GM10248 (cell line): ENCODE measurements around the gene ANKRD24.

Experiments
- CTCF ChIA-PET: fragments of 300-600 bp; sonication (Branson Sonifier 250); formaldehyde crosslinking; extraction: SDS; loops from one replicate; lab custom pipeline; 2021; ENCODE audit warnings: antibody characterized with exemption; lab: Yijun Ruan, JAX
- POLR2A ChIA-PET: fragments of 350-650 bp; sonication (Branson Sonifier 250); formaldehyde crosslinking; extraction: SDS; loops from one replicate; lab custom pipeline; 2020; ENCODE audit warnings: antibody characterized with exemption; lab: Yijun Ruan, JAX
- DNase-seq: peaks from one replicate; pipeline ENCODE4 v3.0.0; 2012; ENCODE audit errors: extremely low spot score
- TF ChIP-seq, protein P1 (sequence below): IDR thresholded peaks from 2 replicates; pipeline ENCODE4 v1.5.1; 2012; ENCODE audit warnings: mild to moderate bottlenecking, low read depth; ENCODE audit errors: extremely low read depth, missing control alignments, control extremely low read depth

Gene ANKRD24

DNA sequence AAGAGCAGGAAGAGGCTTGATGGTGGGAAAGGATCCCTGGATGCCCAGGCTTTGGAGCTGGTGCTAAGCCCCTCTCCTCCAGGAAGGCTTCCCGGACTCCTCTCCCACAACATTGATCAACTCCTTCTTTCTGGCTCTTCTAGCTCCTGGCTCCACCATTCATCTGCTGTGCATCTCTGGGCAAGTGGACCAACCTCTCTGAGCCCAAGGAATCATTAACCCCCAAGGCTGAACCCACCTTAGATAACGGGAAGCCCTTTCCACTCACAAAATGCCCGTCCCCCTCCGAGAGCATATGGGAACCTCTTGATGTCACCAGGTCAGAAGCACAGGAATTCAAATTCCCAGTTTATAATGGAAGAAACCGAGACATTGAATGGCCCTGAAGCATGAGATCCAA is 5.3 kb upstream of the ANKRD24 start:
- DNase-seq: no peak
- ChIA-PET POLR2A (no interaction called here), CTCF (interaction anchor here (0.8 to 1.7 kb wide), 2 partner anchors 9 to 37 kb away, joined by 3 to 4 read pairs; no protein-coding TSS in a partner anchor)
- TF ChIP-seq, protein P1, sequence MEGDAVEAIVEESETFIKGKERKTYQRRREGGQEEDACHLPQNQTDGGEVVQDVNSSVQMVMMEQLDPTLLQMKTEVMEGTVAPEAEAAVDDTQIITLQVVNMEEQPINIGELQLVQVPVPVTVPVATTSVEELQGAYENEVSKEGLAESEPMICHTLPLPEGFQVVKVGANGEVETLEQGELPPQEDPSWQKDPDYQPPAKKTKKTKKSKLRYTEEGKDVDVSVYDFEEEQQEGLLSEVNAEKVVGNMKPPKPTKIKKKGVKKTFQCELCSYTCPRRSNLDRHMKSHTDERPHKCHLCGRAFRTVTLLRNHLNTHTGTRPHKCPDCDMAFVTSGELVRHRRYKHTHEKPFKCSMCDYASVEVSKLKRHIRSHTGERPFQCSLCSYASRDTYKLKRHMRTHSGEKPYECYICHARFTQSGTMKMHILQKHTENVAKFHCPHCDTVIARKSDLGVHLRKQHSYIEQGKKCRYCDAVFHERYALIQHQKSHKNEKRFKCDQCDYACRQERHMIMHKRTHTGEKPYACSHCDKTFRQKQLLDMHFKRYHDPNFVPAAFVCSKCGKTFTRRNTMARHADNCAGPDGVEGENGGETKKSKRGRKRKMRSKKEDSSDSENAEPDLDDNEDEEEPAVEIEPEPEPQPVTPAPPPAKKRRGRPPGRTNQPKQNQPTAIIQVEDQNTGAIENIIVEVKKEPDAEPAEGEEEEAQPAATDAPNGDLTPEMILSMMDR: no peak

DNA sequence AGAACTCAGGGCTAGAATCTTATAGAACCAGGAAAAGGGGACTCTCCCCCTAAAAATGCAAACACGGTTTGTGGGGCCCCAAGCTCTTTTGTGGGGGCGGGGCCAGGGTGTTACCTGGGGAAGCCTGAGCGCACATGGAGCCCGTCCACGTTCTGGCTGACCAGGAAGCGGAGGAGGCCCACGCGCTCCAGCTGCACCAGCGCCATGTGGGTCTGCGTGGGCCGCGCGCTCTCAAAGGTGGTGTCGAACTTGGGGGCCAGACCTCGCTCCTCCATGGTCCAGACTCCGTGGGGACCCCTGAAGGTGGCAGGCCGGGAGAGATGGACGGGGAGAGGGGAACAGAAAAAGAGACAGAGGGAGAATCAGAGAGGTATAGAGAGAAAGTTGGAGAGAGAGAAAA is 3.5 kb upstream of the ANKRD24 start:
- no peak for DNase-seq
- ChIA-PET POLR2A (no interaction called here), CTCF (no interaction called here)
- TF ChIP-seq, protein P1: no peak

DNA sequence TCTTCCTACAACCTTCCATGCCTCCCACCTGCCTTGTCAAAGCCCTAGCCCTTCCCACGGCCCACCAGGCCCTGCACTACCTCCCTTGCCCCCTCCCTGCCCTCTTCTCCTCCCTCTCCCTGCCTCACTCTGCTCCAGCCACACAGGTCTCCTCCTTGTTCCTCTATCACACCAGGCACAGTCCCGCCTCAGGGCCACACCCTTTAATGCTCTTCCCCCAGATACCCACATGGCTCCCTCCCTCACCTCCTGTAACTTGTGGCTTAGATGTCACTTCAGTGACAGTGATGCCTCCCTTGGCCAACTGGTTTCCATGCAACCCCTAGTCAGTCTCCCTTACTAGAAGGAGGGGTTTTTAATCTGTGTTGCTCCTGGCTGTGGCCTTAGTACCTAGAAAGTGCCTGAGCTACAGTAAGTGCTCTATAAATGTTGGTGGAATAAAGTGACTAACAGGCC is 1.4 kb upstream of the ANKRD24 start:
- TF ChIP-seq, protein P1: no peak
- POLR2A ChIA-PET: no interaction called here
- DNase-seq: no peak
- CTCF ChIA-PET: no interaction called here

DNA sequence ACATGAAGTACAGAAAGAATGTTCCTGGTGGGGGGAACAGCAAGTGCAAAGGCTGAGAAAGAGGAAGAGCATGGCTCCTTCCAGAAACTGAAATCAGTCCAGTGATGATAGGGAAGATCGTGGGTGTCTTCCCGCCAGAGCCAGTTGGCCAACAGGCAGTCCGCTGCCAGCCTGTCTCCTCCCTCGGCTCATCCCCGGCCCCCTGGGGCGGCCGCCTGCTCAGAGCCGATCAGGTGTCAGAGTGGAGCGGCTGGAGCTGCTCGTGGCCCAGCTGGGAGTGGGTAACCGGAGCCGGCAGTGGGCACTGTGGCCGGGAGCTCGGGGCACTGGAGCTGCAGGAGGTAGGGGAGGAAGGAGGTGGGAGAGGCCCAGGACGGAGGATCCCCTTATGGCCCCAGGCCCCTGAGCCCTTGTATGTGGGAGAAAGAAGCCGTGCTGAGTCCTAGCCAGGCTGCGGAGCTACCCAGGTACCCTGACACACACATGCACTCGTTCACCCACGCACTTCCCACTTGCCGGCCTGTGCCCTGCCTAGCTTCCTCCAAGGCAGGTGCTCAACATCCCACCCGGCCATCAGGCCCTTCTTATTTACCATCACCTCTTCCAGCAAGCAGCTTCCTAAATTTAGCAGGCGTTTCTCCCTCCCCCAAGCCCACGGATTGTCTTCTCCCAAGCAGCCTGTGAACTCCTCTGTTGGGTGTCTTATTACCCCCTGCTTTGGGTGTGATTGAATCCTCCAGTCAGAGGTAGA is 1.7 kb downstream of the ANKRD24 start:
- ChIA-PET CTCF (interaction anchor here (1.2 kb wide), 1 partner anchor 20 kb away, joined by 5 read pairs; no protein-coding TSS in a partner anchor), POLR2A (no interaction called here)
- DNase-seq: no peak
- TF ChIP-seq, protein P1: no peak

DNA sequence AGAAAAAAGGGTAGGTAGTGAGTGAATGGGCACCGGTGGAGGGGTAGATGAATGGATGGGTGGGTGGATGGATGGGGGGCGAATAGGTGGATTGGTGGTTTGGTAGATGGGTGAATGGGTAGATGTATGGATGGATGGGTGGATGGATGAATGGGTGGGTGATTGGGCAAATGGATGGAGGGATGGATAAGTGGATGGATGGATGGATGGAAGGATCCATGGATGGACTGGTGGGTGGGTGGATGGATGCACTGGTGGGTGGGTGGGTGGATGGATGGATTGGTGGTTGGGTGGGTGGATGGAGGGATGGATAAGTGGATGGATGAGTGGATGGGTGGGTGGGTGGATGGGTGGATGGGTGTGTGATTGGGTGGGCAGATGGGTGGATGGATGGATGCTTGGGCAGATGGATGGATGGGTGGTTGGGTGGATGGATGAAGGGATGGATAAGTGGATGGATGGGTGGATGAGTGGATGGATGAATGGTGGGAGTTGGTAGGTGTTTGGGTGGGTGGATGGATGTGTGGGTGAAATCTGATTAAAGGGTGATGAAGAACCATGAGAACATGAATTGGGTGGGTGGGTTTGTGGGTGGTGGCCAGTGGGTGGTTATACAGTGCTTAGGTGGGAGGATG is 2.3 kb downstream of the ANKRD24 start:
- TF ChIP-seq, protein P1: no peak
- DNase-seq: no peak
- ChIA-PET POLR2A (no interaction called here), CTCF (interaction anchor here (1.2 kb wide), 1 partner anchor 19 kb away, joined by 5 read pairs; no protein-coding TSS in a partner anchor)

DNA sequence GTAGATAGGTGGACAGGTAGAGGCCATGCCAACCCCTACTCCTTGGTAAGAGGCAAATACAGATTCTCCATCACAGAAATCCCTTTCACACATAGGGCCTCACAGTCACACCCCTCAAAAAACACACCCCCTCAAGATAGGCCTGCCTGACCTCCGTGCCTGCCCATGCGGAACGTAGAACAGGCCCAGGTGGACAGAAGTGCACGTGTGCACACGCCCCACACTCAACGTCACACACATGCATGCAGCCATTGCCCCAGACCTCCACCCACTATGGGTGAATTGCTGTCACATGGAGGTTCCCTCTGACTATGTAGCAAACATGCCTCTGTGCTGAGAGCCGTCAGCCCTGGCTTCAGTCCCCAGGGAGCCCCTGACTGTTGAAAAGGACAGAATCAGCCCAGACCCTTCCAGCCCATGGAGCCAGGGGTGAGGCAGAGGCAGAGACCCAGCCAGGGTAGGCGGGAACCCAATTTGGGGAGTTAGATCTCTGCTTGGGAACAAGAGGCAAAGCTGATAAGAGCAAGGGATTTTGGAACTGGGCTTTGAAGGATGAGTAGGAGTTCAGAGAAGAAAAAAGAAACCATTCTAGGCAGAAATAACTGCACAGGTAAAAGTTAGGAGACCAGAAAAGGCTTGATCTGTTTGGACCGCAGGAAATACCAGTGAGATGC is 3.1 kb downstream of the ANKRD24 start:
- POLR2A ChIA-PET: no interaction called here
- TF ChIP-seq, protein P1: no peak
- DNase-seq: no peak
- CTCF ChIA-PET: interaction anchor here (1.2 kb wide), 1 partner anchor 197 kb away, joined by 3 read pairs; no protein-coding TSS in a partner anchor
